ENCODE data around the gene TIPARP.

TIPARP gene

DNA sequence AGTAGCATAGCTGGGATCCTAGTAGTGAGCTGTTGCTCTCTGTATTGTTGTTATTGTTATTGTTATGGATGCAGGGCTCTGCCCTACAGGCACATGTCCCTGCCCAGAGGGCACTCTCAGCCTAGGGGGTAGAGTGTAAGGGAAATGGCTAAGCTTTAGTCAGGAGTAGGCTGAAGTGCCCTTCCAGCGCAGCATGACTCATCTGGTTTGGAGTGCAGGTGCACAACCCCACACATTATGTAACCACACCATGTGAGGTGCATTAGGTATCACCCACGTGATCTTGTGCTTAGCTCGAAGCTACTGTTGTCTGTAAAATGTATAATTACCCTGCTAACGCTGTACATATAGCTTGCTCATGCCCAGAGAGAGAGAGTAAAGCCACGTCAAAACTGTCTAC lies 48.3 kb upstream of the TIPARP start (continued):
- TF ChIP-seq, protein P1, sequence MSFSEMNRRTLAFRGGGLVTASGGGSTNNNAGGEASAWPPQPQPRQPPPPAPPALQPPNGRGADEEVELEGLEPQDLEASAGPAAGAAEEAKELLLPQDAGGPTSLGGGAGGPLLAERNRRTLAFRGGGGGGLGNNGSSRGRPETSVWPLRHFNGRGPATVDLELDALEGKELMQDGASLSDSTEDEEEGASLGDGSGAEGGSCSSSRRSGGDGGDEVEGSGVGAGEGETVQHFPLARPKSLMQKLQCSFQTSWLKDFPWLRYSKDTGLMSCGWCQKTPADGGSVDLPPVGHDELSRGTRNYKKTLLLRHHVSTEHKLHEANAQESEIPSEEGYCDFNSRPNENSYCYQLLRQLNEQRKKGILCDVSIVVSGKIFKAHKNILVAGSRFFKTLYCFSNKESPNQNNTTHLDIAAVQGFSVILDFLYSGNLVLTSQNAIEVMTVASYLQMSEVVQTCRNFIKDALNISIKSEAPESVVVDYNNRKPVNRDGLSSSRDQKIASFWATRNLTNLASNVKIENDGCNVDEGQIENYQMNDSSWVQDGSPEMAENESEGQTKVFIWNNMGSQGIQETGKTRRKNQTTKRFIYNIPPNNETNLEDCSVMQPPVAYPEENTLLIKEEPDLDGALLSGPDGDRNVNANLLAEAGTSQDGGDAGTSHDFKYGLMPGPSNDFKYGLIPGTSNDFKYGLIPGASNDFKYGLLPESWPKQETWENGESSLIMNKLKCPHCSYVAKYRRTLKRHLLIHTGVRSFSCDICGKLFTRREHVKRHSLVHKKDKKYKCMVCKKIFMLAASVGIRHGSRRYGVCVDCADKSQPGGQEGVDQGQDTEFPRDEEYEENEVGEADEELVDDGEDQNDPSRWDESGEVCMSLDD (tag by site-specific recombination; IDR thresholded peaks at IDR 0.05), result 0 out of 2 replicates have a peak, but pooled peaks have one; percentile 56
- TF ChIP-seq, protein P2, sequence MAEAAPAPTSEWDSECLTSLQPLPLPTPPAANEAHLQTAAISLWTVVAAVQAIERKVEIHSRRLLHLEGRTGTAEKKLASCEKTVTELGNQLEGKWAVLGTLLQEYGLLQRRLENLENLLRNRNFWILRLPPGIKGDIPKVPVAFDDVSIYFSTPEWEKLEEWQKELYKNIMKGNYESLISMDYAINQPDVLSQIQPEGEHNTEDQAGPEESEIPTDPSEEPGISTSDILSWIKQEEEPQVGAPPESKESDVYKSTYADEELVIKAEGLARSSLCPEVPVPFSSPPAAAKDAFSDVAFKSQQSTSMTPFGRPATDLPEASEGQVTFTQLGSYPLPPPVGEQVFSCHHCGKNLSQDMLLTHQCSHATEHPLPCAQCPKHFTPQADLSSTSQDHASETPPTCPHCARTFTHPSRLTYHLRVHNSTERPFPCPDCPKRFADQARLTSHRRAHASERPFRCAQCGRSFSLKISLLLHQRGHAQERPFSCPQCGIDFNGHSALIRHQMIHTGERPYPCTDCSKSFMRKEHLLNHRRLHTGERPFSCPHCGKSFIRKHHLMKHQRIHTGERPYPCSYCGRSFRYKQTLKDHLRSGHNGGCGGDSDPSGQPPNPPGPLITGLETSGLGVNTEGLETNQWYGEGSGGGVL (tag by site-specific recombination; IDR thresholded peaks at IDR 0.05), result peak; percentile 40
- TF ChIP-seq, protein P3, sequence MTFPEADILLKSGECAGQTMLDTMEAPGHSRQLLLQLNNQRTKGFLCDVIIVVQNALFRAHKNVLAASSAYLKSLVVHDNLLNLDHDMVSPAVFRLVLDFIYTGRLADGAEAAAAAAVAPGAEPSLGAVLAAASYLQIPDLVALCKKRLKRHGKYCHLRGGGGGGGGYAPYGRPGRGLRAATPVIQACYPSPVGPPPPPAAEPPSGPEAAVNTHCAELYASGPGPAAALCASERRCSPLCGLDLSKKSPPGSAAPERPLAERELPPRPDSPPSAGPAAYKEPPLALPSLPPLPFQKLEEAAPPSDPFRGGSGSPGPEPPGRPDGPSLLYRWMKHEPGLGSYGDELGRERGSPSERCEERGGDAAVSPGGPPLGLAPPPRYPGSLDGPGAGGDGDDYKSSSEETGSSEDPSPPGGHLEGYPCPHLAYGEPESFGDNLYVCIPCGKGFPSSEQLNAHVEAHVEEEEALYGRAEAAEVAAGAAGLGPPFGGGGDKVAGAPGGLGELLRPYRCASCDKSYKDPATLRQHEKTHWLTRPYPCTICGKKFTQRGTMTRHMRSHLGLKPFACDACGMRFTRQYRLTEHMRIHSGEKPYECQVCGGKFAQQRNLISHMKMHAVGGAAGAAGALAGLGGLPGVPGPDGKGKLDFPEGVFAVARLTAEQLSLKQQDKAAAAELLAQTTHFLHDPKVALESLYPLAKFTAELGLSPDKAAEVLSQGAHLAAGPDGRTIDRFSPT (tag by site-specific recombination; IDR thresholded peaks at IDR 0.05), result peak; percentile 65; the same call in 1 of the 2 replicates
- TF ChIP-seq SP3 (tag by site-specific recombination; IDR thresholded peaks at IDR 0.05), result 0 out of 2 replicates have a peak, but pooled peaks have one; percentile 18
- peak; percentile 79 for TF ChIP-seq ZNF24 (tag by site-specific recombination; IDR thresholded peaks at IDR 0.05)
- peak; percentile 68 for TF ChIP-seq ZBTB48 (tag by site-specific recombination; IDR thresholded peaks at IDR 0.05)
- TF ChIP-seq ZNF585B (tag by site-specific recombination; IDR thresholded peaks at IDR 0.05), result peak; percentile 42; the same call in 1 of the 2 replicates
- TF ChIP-seq, protein P4, sequence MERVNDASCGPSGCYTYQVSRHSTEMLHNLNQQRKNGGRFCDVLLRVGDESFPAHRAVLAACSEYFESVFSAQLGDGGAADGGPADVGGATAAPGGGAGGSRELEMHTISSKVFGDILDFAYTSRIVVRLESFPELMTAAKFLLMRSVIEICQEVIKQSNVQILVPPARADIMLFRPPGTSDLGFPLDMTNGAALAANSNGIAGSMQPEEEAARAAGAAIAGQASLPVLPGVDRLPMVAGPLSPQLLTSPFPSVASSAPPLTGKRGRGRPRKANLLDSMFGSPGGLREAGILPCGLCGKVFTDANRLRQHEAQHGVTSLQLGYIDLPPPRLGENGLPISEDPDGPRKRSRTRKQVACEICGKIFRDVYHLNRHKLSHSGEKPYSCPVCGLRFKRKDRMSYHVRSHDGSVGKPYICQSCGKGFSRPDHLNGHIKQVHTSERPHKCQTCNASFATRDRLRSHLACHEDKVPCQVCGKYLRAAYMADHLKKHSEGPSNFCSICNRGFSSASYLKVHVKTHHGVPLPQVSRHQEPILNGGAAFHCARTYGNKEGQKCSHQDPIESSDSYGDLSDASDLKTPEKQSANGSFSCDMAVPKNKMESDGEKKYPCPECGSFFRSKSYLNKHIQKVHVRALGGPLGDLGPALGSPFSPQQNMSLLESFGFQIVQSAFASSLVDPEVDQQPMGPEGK (tag by site-specific recombination; IDR thresholded peaks at IDR 0.05), result peak; percentile 47

DNA sequence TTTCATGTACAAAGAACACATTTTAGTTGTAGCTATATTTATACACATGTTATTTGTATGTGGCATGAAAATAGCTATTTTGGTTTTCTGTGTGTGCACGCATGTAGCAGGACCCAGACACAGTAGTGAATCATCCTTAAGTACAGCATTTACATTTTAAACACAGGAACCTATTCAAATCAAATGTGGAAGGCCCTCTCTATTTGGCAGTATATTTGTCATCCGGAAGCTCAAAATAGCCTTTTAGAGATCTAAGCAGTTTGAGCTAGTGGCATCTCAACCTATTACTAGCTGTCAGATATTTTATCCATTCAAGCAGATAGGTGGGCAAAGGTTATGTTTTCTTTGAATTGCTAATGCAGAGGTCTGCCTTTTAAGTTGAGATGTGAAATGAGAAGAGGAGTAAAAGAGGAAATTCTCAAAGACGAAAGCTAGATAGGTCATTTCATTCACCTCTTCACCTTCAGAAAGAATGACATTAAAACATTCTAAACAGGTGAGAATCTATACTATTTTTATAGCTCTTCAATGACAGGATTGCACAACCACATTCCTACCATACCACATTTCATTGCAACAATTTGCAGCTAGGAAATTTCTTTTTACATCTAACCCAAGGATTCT lies 46.3 kb upstream of the TIPARP start:
- POLR2A ChIA-PET, result interaction anchor here (1.2 kb wide), 1 partner anchor 73 kb away, joined by 4 read pairs; the partner anchor contains the start of gene SSR3
- H3K36me3 ChIP-seq (ENCODE audit: control insufficient read depth in 2 of 2, insufficient read depth in 1 of 2, low read length in 2 of 2), result no peaks in the 10 kb centered on the region

More for the DNA sequence above, 46.3 kb upstream of the TIPARP start:
- CTCF ChIA-PET, result no interaction called here
- no peak overlapping the region for H3K4me3 ChIP-seq (ENCODE audit: low read depth, low read length)
- no peak overlapping the region for H3K27ac ChIP-seq (ENCODE audit: extremely low read depth, low read depth, low read length)
- TF ChIP-seq KLF16 (tag by site-specific recombination; IDR thresholded peaks at IDR 0.05) (no peak), SALL2 (tag by site-specific recombination; IDR thresholded peaks at IDR 0.05; ENCODE audit: borderline replicate concordance) (no peak), ZNF521 (tag by site-specific recombination; IDR thresholded peaks at IDR 0.05) (no peak), PRDM1 (tag by site-specific recombination; IDR thresholded peaks at IDR 0.05) (peak; percentile 68)
- TF ChIP-seq, protein P5, sequence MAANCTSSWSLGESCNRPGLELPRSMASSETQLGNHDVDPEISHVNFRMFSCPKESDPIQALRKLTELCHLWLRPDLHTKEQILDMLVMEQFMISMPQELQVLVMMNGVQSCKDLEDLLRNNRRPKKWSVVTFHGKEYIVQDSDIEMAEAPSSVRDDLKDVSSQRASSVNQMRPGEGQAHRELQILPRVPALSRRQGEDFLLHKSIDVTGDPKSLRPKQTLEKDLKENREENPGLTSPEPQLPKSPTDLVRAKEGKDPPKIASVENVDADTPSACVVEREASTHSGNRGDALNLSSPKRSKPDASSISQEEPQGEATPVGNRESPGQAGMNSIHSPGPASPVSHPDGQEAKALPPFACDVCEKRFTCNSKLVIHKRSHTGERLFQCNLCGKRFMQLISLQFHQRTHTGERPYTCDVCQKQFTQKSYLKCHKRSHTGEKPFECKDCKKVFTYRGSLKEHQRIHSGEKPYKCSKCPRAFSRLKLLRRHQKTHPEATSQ (tag by site-specific recombination; IDR thresholded peaks at IDR 0.05), result no peak
- TF ChIP-seq, protein P6, sequence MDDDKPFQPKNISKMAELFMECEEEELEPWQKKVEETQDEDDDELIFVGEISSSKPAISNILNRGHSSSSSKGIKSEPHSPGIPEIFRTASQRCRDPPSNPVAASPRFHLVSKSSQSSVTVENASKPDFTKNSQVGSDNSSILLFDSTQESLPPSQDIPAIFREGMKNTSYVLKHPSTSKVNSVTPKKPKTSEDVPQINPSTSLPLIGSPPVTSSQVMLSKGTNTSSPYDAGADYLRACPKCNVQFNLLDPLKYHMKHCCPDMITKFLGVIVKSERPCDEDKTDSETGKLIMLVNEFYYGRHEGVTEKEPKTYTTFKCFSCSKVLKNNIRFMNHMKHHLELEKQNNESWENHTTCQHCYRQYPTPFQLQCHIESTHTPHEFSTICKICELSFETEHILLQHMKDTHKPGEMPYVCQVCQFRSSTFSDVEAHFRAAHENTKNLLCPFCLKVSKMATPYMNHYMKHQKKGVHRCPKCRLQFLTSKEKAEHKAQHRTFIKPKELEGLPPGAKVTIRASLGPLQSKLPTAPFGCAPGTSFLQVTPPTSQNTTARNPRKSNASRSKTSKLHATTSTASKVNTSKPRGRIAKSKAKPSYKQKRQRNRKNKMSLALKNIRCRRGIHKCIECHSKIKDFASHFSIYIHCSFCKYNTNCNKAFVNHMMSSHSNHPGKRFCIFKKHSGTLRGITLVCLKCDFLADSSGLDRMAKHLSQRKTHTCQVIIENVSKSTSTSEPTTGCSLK (tag by site-specific recombination; IDR thresholded peaks at IDR 0.05), result no peak
- peaks cover 8% of the 10 kb centered on the region; the same call in 1 of the 2 replicates for H3K4me1 ChIP-seq (ENCODE audit: control insufficient read depth, insufficient read depth, low read length)
- H3K9me3 ChIP-seq (ENCODE audit: control insufficient read depth, insufficient read depth, low read depth, low read length), result no peaks in the 10 kb centered on the region

Measured in HEK293 (cell line).